ENCODE results near the gene PTCH2. TPM values are rescaled to one million over a fixed set of nuclear protein-coding genes. Genes with fewer than 3 reads are reported as not detected.
"Not testable (repeated sequence)": the region's sequence is repeated elsewhere in the genome, so short reads cannot be mapped to it uniquely, and the experiment has no call there.

The PTCH2 gene
- total and polyA plus RNA-seq, 2 donors from 2014 or later: 0.24 to 1.2 TPM

DNA sequence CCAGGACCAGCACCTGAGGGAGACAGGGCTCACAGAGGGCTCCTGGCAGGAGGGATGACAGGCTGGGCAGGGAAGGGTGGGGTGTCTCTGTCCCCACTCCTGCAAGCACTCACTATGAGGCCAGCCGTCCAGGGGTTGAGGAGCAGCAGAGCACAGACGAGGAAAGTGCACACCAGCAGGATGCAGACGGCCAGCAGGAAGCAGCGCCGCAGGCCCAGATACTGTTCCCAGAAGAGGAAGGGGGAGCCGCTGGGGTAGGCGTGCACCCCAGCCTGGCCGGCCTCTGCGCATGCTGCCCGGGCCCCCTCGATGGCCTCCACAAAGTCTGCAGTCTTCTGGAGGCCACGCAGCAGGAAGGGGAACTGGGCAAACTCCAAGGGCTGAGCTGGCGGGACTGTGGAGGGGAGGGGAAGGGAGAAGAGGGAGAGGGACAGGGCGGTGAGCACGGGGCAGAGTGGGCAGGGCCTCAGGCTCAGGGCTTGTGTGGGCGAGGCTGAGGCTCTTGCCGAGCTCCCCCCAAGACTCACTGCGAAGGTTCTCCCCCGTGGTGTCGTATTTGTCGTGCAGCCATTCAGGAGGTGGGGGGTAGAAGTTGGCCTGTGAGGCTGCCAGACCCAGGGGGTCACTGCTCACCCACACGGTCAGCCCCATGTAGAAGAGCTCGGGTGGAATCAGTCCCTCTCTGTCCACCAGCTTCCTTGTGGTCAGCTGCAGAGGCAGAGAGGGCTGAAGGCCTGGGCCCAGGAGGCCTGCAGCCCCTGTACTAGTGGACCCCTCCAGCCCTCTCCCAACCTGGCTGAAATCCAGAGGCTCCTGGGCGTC lies 16.5 kb downstream of the PTCH2 start:
- H3K27ac ChIP-seq (ENCODE audit: low read depth in 2 of 2, low read length in 2 of 2): no peak overlapping the region
- FAIRE-seq: no peak
- intact Hi-C loops (cut with DNase I): no loop called here

GRCh38 chr1:44824392-44824791 lies 18.7 kb downstream of the PTCH2 start:
- FAIRE-seq; H3K27me3 ChIP-seq (ENCODE audit: control insufficient read depth, insufficient read depth, low read length); H3K9me3 ChIP-seq (ENCODE audit: control insufficient read depth in 2 of 3, insufficient read depth in 1 of 3, low read length in 3 of 3); H3K9ac ChIP-seq (ENCODE audit: low read length in 3 of 3); H3K4me3 ChIP-seq (ENCODE audit: low read length in 3 of 3); H3K27ac ChIP-seq (ENCODE audit: low read depth in 2 of 2, low read length in 2 of 2); H3K36me3 ChIP-seq (ENCODE audit: control insufficient read depth in 2 of 3, insufficient read depth in 3 of 3, low read length in 3 of 3); intact Hi-C loops (cut with DNase I): not testable (repeated sequence)
- peaks cover 0 to 10% (median 0%) of the 10 kb centered on the region in 3 donors for H3K4me1 ChIP-seq (ENCODE audit: control insufficient read depth in 2 of 3, insufficient read depth in 2 of 3, low read depth in 1 of 3, low read length in 3 of 3)
- peak in 1 of 5 donors; percentile 35 for DNase-seq

More for the DNA sequence above, 16.5 kb downstream of the PTCH2 start:
- Histone ChIP-seq H3K9ac (ENCODE audit: low read length in 3 of 3) (no peak overlapping the region), H3K4me3 (ENCODE audit: low read length in 3 of 3) (no peak overlapping the region), H3K27me3 (ENCODE audit: control insufficient read depth, insufficient read depth, low read length) (no peaks in the 10 kb centered on the region), H3K4me1 (ENCODE audit: control insufficient read depth in 2 of 3, insufficient read depth in 2 of 3, low read depth in 1 of 3, low read length in 3 of 3) (no peaks in the 10 kb centered on the region), H3K36me3 (ENCODE audit: control insufficient read depth in 2 of 3, insufficient read depth in 3 of 3, low read length in 3 of 3) (no peaks in the 10 kb centered on the region), H3K9me3 (ENCODE audit: control insufficient read depth in 2 of 3, insufficient read depth in 1 of 3, low read length in 3 of 3) (no peaks in the 10 kb centered on the region)
- TF ChIP-seq CTCF (IDR thresholded peaks at IDR 0.05; ENCODE audit: borderline replicate concordance, extremely low read depth, insufficient read depth): no peak
- DNase-seq: peak in 1 of 5 donors; percentile 76

GRCh38 chr1:44822981-44823451 lies 20.0 kb downstream of the PTCH2 start:
- H3K27me3 ChIP-seq (ENCODE audit: control insufficient read depth, insufficient read depth, low read length): no peaks in the 10 kb centered on the region
- H3K9me3 ChIP-seq (ENCODE audit: control insufficient read depth in 2 of 3, insufficient read depth in 1 of 3, low read length in 3 of 3): no peaks in the 10 kb centered on the region
- no peaks in the 10 kb centered on the region for H3K36me3 ChIP-seq (ENCODE audit: control insufficient read depth in 2 of 3, insufficient read depth in 3 of 3, low read length in 3 of 3)
- FAIRE-seq (no peak), DNase-seq (peak in 1 of 5 donors; percentile 68)
- peaks cover 0 to 12% (median 0%) of the 10 kb centered on the region in 3 donors for H3K4me1 ChIP-seq (ENCODE audit: control insufficient read depth in 2 of 3, insufficient read depth in 2 of 3, low read depth in 1 of 3, low read length in 3 of 3)
- intact Hi-C loops (cut with DNase I): no loop called here
- TF ChIP-seq CTCF (IDR thresholded peaks at IDR 0.05; ENCODE audit: borderline replicate concordance, extremely low read depth, insufficient read depth): no peak
- no peak overlapping the region for H3K4me3 ChIP-seq (ENCODE audit: low read length in 3 of 3)
- H3K9ac ChIP-seq (ENCODE audit: low read length in 3 of 3): no peak overlapping the region
- H3K27ac ChIP-seq (ENCODE audit: low read depth in 2 of 2, low read length in 2 of 2): no peak overlapping the region

DNA sequence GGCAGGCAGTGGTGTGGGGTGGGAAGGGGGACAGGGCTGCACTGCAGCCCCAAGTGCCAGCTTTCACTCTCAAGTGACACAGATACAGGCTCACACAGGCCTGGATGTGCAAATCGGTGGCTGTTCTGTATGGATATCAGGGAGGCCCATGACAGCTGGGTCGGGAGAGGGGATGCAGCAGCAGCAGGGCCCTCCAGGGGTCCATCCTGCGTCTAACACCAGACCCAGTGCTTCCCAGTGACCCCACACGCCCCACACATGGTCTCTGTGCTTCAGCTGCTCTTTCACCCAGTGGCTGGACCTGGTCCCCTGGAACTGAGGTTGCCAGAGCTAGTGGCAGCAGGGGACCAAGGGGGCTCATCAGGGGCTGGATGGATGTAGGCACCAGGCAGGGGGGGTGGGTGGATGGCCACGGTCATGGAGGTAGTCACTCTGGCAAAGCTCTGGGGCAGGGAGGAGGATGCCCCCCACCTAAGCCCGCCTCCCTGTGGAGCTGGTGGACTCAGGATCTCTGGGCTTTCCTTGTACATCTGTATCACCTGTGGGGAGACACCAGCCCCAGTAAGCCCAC lies 20.8 kb downstream of the PTCH2 start:
- FAIRE-seq (no peak), DNase-seq (peak in 1 of 5 donors; percentile 65)
- Histone ChIP-seq H3K27me3 (ENCODE audit: control insufficient read depth, insufficient read depth, low read length) (no peaks in the 10 kb centered on the region), H3K9me3 (ENCODE audit: control insufficient read depth in 2 of 3, insufficient read depth in 1 of 3, low read length in 3 of 3) (no peaks in the 10 kb centered on the region), H3K4me1 (ENCODE audit: control insufficient read depth in 2 of 3, insufficient read depth in 2 of 3, low read depth in 1 of 3, low read length in 3 of 3) (peaks cover 0 to 12% (median 0%) of the 10 kb centered on the region in 3 donors), H3K9ac (ENCODE audit: low read length in 3 of 3) (no peak overlapping the region), H3K36me3 (ENCODE audit: control insufficient read depth in 2 of 3, insufficient read depth in 3 of 3, low read length in 3 of 3) (no peaks in the 10 kb centered on the region), H3K4me3 (ENCODE audit: low read length in 3 of 3) (no peak overlapping the region), H3K27ac (ENCODE audit: low read depth in 2 of 2, low read length in 2 of 2) (no peak overlapping the region)
- TF ChIP-seq CTCF (IDR thresholded peaks at IDR 0.05; ENCODE audit: borderline replicate concordance, extremely low read depth, insufficient read depth): no peak
- intact Hi-C loops (cut with DNase I): no loop called here

Data from kidney (tissue), 14 donors.